Fibroblast of the aortic adventitia (primary cell): ENCODE measurements around the gene TNFAIP8L3. TPM values are rescaled to one million over a fixed set of nuclear protein-coding genes. Genes with fewer than 3 reads are reported as not detected.
"Not testable (repeated sequence)": the region's sequence is repeated elsewhere in the genome, so short reads cannot be mapped to it uniquely, and the experiment has no call there.

Experiments used
- DNase-seq: peaks from one replicate; pipeline ENCODE4 v3.0.0-alpha.2; 2010; ENCODE audit warnings: low read depth
- H3K4me3 ChIP-seq: 2 replicates; pipeline ENCODE4 v1.5.1; 2011; ENCODE audit warnings: low read depth, mild to moderate bottlenecking, control low read depth, low read length, moderate library complexity
- CTCF ChIP-seq: IDR thresholded peaks from 2 replicates; pipeline ENCODE4 v1.5.1; 2011; ENCODE audit warnings: mild to moderate bottlenecking, low read length, control low read depth, inconsistent platforms; ENCODE audit not compliant: insufficient read depth
- total RNA-seq: library from RNA; depleted of rRNA; stranded (reverse); fragments of >200 nt; gene quantifications from 2 replicates; pipeline ENCODE4 v1.2.3, GENCODE V29; 2012; ENCODE audit warnings: low replicate concordance

The TNFAIP8L3 gene
- total RNA-seq, 1 donor = 22.4 TPM

GRCh38 chr15:51128701-51129100, 34.0 kb upstream of the TNFAIP8L3 start:
- H3K4me3 ChIP-seq = no peak overlapping the region
- peak; percentile 51 for DNase-seq
- TF ChIP-seq CTCF = no peak

- TF ChIP-seq CTCF = no peak
- no peak for DNase-seq
- H3K4me3 ChIP-seq = no peak overlapping the region
Measured at GRCh38 chr15:51126842-51127241, 32.1 kb upstream of the TNFAIP8L3 start.

GRCh38 chr15:51123002-51123401, 28.3 kb upstream of the TNFAIP8L3 start:
- not testable (repeated sequence) for DNase-seq, H3K4me3 ChIP-seq

GRCh38 chr15:51121631-51122225, 27.0 kb upstream of the TNFAIP8L3 start:
- TF ChIP-seq CTCF = no peak
- DNase-seq = peak; percentile 26
- no peak overlapping the region for H3K4me3 ChIP-seq

DNA sequence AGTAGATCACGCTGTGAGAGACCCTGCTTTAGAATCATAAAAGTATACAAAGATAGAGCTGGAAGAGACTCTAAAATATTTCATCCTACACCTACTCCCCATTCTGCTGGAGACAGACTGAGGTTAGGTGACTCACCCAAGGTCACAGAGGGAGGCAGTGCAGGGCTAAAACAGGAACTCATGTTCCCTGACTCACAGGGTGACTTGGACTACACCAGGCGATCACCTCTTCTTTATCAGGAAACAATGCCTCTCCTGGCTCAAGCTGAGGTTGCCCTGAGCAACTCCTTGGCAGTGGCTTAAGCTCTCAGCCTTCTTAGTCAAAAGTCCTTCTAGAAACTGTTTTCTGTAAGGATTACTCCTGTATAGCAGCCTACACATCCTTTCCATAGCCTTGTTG, 26.4 kb upstream of the TNFAIP8L3 start:
- peak; percentile 99 for DNase-seq
- TF ChIP-seq CTCF = peak; percentile 1
- H3K4me3 ChIP-seq = no peak overlapping the region

DNA sequence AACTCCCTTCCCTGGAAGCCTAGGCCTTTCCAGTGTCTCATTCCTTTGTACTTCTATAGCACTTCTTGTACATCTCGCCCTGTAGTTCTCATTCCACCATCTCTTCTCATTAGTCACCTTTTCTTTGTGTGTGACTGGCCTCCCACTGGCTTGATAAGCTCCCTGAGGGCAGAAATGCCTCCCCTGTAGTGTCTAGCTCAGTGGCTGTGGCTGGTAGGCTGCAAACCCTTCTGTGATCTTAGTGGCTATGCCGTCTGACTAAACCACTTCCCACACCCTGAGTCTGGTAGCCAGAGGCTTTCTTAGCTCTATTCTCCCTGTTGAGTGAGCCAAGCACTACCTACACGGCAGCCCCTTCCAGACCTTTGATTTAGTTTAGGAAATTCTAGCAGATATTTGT, 24.4 kb upstream of the TNFAIP8L3 start:
- TF ChIP-seq CTCF = no peak
- no peak for DNase-seq
- no peak overlapping the region for H3K4me3 ChIP-seq

DNA sequence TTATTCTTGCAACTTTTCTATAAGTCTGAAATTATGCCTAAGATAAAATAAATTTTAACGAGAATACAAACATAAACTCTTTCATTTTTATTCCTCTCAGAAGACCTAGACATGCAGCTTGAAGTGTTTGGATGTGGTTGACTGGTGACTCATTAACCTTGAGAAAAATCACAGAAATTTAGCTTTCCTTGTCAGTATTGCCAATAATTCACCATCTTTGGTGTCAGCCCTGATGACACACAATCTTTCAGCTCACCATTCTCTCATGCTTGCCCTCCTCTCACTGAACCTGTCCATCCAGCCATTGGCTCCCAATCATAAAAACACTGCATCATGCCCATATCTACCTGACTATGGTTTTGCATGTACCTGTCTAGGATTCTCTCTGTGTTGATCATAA, 22.6 kb upstream of the TNFAIP8L3 start:
- TF ChIP-seq CTCF = no peak
- no peak overlapping the region for H3K4me3 ChIP-seq
- DNase-seq = no peak
